GM13977 (cell line): ENCODE data around the gene WTAP.

Experiments
- DNase-seq: peaks from one replicate; pipeline ENCODE4 v3.0.0; 2012; ENCODE audit warnings: low spot score
- CTCF ChIP-seq: IDR thresholded peaks from 2 replicates; pipeline ENCODE4 v1.5.1; 2012; ENCODE audit warnings: mild to moderate bottlenecking, control low read depth; ENCODE audit not compliant: insufficient read depth; ENCODE audit errors: extremely low read depth, missing control alignments
- in situ Hi-C: fragments of 300-500 bp; cut with MboI; formaldehyde crosslinking; loops from one replicate; pipeline ENCODE4 v1.12.0; 2022; ENCODE audit warnings: low sequenced_read_pairs, low pct_unique_long_range_greater_than_20kb, mixed read lengths, inconsistent platforms; ENCODE audit not compliant: unreplicated experiment

WTAP gene

GRCh38 chr6:159726918-159727716 lies at the start of gene WTAP:
Gene WTAP (plus strand): TSS chr6:159727506. CDS start chr6:159736266, 8,760 bp downstream.
- DNase-seq = peak; percentile 95
- in situ Hi-C loops = no loop called here

GRCh38 chr6:159677506-159678165 lies 49.7 kb upstream of the WTAP start:
- TF ChIP-seq CTCF = no peak
- in situ Hi-C loops = no loop called here
- no peak for DNase-seq

More at GRCh38 chr6:159726918-159727716, at the start of gene WTAP:
- no peak for TF ChIP-seq CTCF

GRCh38 chr6:159678574-159678973 lies 48.7 kb upstream of the WTAP start:
- DNase-seq = no peak
- TF ChIP-seq CTCF = no peak
- in situ Hi-C loops = no loop called here

GRCh38 chr6:159679091-159680077 lies 47.9 kb upstream of the WTAP start:
- no peak for DNase-seq
- no peak for TF ChIP-seq CTCF
- in situ Hi-C loops = no loop called here

GRCh38 chr6:159680104-159680503 lies 47.2 kb upstream of the WTAP start:
- no peak for DNase-seq
- no peak for TF ChIP-seq CTCF
- in situ Hi-C loops = no loop called here
